ENCODE measurements around the gene SLC22A23.

The SLC22A23 gene

GRCh38 chr6:3329393-3330051, 127.3 kb downstream of the SLC22A23 start:
- DNase-seq: no peak

- DNase-seq: no peak
Observed at GRCh38 chr6:3328796-3329195, 128.1 kb downstream of the SLC22A23 start.

GRCh38 chr6:3328145-3328544, 128.7 kb downstream of the SLC22A23 start:
- no peak for DNase-seq

- no peak for DNase-seq
Observed at GRCh38 chr6:3327403-3327802, 129.4 kb downstream of the SLC22A23 start.

GRCh38 chr6:3326981-3327380, 129.9 kb downstream of the SLC22A23 start:
- no peak for DNase-seq

GRCh38 chr6:3326184-3326971, 130.5 kb downstream of the SLC22A23 start:
- DNase-seq: no peak

GRCh38 chr6:3325210-3325609, 131.6 kb downstream of the SLC22A23 start:
- DNase-seq: no peak

GRCh38 chr6:3324262-3324942, 132.4 kb downstream of the SLC22A23 start:
- DNase-seq: no peak

- no peak for DNase-seq
Observed at GRCh38 chr6:3323696-3324261, 133.1 kb downstream of the SLC22A23 start.

- DNase-seq: no peak
Observed at GRCh38 chr6:3323148-3323547, 133.7 kb downstream of the SLC22A23 start.

- DNase-seq: no peak
Observed at GRCh38 chr6:3322366-3322890, 134.4 kb downstream of the SLC22A23 start.

GRCh38 chr6:3321875-3322274, 135.0 kb downstream of the SLC22A23 start:
- no peak for DNase-seq

- DNase-seq: no peak
Observed at GRCh38 chr6:3321042-3321441, 135.8 kb downstream of the SLC22A23 start.

GRCh38 chr6:3320238-3320811, 136.5 kb downstream of the SLC22A23 start:
- DNase-seq: no peak

GRCh38 chr6:3319610-3320200, 137.1 kb downstream of the SLC22A23 start:
- no peak for DNase-seq

- DNase-seq: no peak
Observed at GRCh38 chr6:3318821-3319540, 137.9 kb downstream of the SLC22A23 start.

- DNase-seq: no peak
Observed at GRCh38 chr6:3318226-3318625, 138.6 kb downstream of the SLC22A23 start.

- DNase-seq: no peak
Observed at GRCh38 chr6:3317741-3318211, 139.1 kb downstream of the SLC22A23 start.

GRCh38 chr6:3316818-3317217, 140.0 kb downstream of the SLC22A23 start:
- DNase-seq: no peak

- DNase-seq: no peak
Observed at GRCh38 chr6:3316331-3316730, 140.5 kb downstream of the SLC22A23 start.

- DNase-seq: no peak
Observed at GRCh38 chr6:3315841-3316240, 141.0 kb downstream of the SLC22A23 start.
